HFFc6 (cell line): ENCODE measurements around the gene KCNC3. TPM values are rescaled to one million over a fixed set of nuclear protein-coding genes. Genes with fewer than 3 reads are reported as not detected.

Source experiments
- DNase-seq: peaks from one replicate; pipeline ENCODE4 v3.0.0-alpha.2; 2018
- H3K27ac Mint-ChIP-seq: 2 replicates; pipeline ENCODE4 v1.8.0; 2020; ENCODE audit warnings: mild to moderate bottlenecking, mixed read lengths
- H3K27me3 Mint-ChIP-seq: 2 replicates; pipeline ENCODE4 v1.8.0; 2021; ENCODE audit warnings: mild to moderate bottlenecking, moderate library complexity, mixed read lengths; ENCODE audit not compliant: insufficient read depth
- H3K36me3 Mint-ChIP-seq: 2 replicates; pipeline ENCODE4 v1.8.0; 2021; ENCODE audit warnings: low read depth, mixed read lengths
- H3K4me1 Mint-ChIP-seq: 2 replicates; pipeline ENCODE4 v1.8.0; 2020; ENCODE audit warnings: low read depth, mixed read lengths
- H3K4me3 Mint-ChIP-seq: 2 replicates; pipeline ENCODE4 v1.8.0; 2020; ENCODE audit warnings: mild to moderate bottlenecking, moderate library complexity, mixed read lengths
- H3K9me3 Mint-ChIP-seq: 2 replicates; pipeline ENCODE4 v1.8.0; 2020; ENCODE audit warnings: mild to moderate bottlenecking, mixed read lengths
- total RNA-seq, 6 experiments: library from RNA; stranded (reverse); fragmentation: NEBNext Ultra II Directional; extraction: Animal tissue kit (Norgen Biotek cat#: 25700); gene quantifications; 2 replicates in 1 of 6; 3 replicates in 5 of 6; pipeline ENCODE4 v1.2.3, GENCODE V29; 2021
- TF ChIP-seq, protein P1 (sequence below): fragments of 200-600 bp; sonication (generic); IDR thresholded peaks from 2 replicates; pipeline ENCODE4 v1.5.0; 2021; ENCODE audit warnings: antibody characterized with exemption, mild to moderate bottlenecking

KCNC3 gene
- total RNA-seq, 6 experiments from 2014 or later: not detected

- Mint-ChIP-seq H3K36me3 (no peaks in the 10 kb centered on the region), H3K27me3 (peaks cover 25% of the 10 kb centered on the region), H3K9me3 (peaks cover 4% of the 10 kb centered on the region; the same call in 1 of the 2 replicates), H3K4me3 (no peak overlapping the region), H3K27ac (no peak overlapping the region), H3K4me1 (no peaks in the 10 kb centered on the region)
- TF ChIP-seq, protein P1, sequence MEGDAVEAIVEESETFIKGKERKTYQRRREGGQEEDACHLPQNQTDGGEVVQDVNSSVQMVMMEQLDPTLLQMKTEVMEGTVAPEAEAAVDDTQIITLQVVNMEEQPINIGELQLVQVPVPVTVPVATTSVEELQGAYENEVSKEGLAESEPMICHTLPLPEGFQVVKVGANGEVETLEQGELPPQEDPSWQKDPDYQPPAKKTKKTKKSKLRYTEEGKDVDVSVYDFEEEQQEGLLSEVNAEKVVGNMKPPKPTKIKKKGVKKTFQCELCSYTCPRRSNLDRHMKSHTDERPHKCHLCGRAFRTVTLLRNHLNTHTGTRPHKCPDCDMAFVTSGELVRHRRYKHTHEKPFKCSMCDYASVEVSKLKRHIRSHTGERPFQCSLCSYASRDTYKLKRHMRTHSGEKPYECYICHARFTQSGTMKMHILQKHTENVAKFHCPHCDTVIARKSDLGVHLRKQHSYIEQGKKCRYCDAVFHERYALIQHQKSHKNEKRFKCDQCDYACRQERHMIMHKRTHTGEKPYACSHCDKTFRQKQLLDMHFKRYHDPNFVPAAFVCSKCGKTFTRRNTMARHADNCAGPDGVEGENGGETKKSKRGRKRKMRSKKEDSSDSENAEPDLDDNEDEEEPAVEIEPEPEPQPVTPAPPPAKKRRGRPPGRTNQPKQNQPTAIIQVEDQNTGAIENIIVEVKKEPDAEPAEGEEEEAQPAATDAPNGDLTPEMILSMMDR: no peak
- DNase-seq: no peak
Measured at GRCh38 chr19:50322234-50322633, 6.9 kb downstream of the KCNC3 start.

DNA sequence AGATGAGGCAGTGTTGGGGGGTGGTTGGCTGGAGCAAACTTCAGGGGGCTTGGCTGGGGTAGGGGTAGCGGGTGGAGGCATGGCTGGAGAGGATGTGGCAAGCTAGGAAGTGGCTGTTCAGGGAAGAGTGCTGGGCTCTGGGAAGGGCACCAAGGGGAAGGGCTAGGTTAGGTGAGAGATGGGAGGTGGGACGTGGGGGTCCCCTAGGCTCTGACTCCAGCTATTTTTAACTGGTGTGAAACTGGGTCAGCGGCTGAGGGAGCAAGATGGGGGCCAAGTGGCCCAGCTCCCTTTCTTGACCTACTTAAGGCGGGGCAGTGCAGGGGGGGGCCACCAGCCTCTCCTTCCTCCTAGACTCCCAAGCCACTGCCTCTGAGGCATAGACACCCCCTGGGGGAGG lies 7.3 kb downstream of the KCNC3 start:
- Mint-ChIP-seq H3K27me3 (peaks cover 23% of the 10 kb centered on the region), H3K36me3 (no peaks in the 10 kb centered on the region), H3K9me3 (0 out of 2 replicates have a peak, but pooled peaks cover under 1% of the 10 kb centered on the region), H3K4me3 (no peak overlapping the region), H3K27ac (no peak overlapping the region), H3K4me1 (no peaks in the 10 kb centered on the region)
- TF ChIP-seq, protein P1: no peak
- DNase-seq: no peak

- no peak overlapping the region for H3K27ac Mint-ChIP-seq
- no peak for DNase-seq
- H3K4me1 Mint-ChIP-seq: no peaks in the 10 kb centered on the region
- no peak overlapping the region for H3K4me3 Mint-ChIP-seq
- no peaks in the 10 kb centered on the region for H3K9me3 Mint-ChIP-seq
- H3K36me3 Mint-ChIP-seq: no peaks in the 10 kb centered on the region
- TF ChIP-seq, protein P1: no peak
- peaks cover 29% of the 10 kb centered on the region for H3K27me3 Mint-ChIP-seq
Measured at GRCh38 chr19:50320596-50320995, 8.6 kb downstream of the KCNC3 start.

DNA sequence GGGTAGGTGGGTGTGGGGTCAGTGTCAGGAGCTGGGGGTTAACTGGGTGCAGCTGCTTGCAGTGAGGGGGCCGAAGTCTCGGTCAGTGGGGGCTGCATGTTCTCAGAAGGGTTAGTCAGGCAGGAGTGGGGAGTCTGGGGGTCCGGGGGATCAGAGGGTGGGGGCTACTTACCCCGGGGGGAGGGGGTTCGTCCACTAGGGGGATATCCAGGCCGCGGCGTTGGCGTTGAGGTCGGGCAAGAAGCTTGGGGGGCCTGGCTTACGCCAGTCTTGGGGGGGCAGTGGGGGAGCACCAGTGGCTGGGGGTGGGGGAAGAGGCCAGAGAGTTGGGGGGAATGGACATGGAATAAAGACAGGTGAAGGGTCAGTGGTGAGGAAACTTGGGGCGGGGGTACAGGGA lies 9.1 kb downstream of the KCNC3 start:
- Mint-ChIP-seq H3K9me3 (no peaks in the 10 kb centered on the region), H3K27me3 (peaks cover 27% of the 10 kb centered on the region), H3K36me3 (no peaks in the 10 kb centered on the region), H3K4me1 (peaks cover 2% of the 10 kb centered on the region; the same call in 1 of the 2 replicates), H3K4me3 (no peak overlapping the region), H3K27ac (no peak overlapping the region)
- DNase-seq: no peak
- TF ChIP-seq, protein P1: no peak

DNA sequence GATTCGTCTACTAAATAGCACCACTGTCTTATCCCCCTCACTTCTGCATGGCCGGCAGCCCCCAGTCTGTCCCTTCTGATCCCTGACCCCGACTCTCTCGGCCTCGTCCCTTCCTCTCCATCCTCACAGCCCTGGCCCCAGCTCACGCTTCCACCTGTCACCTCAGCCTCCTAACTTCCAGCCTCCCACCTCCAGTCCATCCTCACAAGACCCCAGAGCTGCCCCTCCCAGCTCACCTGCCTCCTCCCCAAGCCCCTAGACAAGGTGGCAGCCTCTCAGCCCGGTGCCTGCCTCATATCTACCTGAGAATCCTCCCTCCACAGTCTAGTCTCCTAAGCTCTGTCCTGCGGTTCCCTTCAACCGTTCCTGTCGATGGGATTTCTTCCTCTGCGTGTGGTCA lies 10.0 kb downstream of the KCNC3 start:
- no peaks in the 10 kb centered on the region for H3K9me3 Mint-ChIP-seq
- H3K4me3 Mint-ChIP-seq: no peak overlapping the region
- no peak overlapping the region for H3K27ac Mint-ChIP-seq
- peaks cover 6% of the 10 kb centered on the region; the same call in 1 of the 2 replicates for H3K4me1 Mint-ChIP-seq
- TF ChIP-seq, protein P1: no peak
- no peaks in the 10 kb centered on the region for H3K36me3 Mint-ChIP-seq
- H3K27me3 Mint-ChIP-seq: peaks cover 26% of the 10 kb centered on the region
- no peak for DNase-seq

GRCh38 chr19:50318438-50318837 lies 10.7 kb downstream of the KCNC3 start:
- no peak for DNase-seq
- Mint-ChIP-seq H3K4me1 (peaks cover 6% of the 10 kb centered on the region; the same call in 1 of the 2 replicates), H3K36me3 (no peaks in the 10 kb centered on the region), H3K27ac (no peak overlapping the region), H3K27me3 (peaks cover 31% of the 10 kb centered on the region), H3K9me3 (no peaks in the 10 kb centered on the region), H3K4me3 (no peak overlapping the region)
- TF ChIP-seq, protein P1: no peak
